ENCODE data around the gene TMEM266.

DNA sequence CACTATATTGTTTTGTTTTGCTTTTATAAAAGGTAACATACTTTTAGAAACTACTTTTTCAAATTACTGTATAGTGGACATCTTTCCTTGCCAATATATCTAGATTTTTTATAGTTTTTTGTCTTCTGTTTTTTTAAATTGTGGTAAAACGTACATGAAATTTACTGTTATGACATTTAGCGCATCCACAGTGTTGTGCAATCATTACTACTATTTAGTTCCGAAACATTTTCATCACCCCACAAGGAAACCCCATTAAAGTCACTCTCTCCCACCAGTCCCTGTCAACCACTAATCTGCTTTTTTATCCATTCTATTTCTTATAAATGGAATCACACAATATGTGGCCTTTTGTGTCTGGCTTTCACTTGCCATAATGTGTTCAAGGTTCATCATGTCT lies 54.8 kb downstream of the TMEM266 start:
- TF ChIP-seq POLR2A (IDR thresholded peaks at IDR 0.05), result no peak
- no peak for TF ChIP-seq CTCF (IDR thresholded peaks at IDR 0.05)

Data from testis (tissue), 2 donors.